Measurements from ENCODE around the gene DEPP1. TPM values are rescaled to one million over a fixed set of nuclear protein-coding genes. Genes with fewer than 3 reads are reported as not detected.

Gene DEPP1
- total RNA-seq, 2 donors from 2014 or later: 226 to 230 TPM

DNA sequence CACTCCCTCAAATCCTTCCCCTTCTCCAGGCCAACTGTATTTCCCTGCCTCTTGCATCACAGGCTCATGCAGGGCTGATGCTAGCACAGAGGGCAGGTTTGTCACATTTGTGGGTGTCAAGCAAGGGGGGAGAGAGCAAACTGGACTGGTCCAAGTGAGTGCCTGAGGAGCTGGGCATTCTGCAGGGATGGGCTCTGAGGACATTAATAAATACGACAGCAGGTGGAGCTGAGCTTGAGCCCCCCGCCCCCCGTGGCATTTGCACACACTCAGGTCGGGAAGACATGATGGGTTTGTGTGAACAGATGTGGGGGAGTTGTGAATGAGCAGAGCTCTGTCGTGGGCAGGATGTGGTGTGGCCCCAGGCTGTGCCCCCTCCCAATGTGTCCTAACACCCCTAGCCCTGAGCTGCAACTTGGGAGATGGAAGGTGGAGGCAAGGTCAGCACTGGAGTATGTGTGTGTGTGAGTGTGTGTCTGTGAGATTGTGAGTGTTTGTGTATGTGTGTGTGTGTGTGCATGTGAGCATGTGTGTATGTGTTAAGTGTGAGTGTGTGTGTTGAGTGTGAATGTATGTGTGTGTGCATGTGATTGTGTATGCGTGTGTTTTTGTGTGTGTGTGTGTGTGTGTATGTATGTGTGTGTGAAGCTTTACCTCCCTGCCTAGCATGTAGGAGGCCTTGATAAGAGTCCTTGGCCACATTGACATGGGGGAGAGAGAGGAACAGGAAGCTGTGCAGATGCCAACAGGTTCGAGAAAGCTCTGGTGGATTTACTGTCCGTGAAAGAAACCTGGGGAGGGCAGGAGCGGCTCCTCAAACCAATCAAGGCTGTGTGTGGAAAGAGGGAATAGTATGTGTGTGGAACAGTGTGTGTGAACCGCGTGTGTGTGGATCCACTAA lies 9.9 kb downstream of the DEPP1 start:
- peaks cover 74% of the 10 kb centered on the region for H3K4me1 ChIP-seq
- intact Hi-C loops (cut with DNase I): no loop called here
- DNase-seq (peak in 1 of 4 donors; percentile 10), ATAC-seq (no peak)
- peaks cover 0 to 4% of the 10 kb centered on the region in 2 donors for H3K36me3 ChIP-seq (replicated peaks in 1 of 2; ENCODE audit: insufficient read depth in 1 of 2, low read depth in 2 of 2)
- 68 to 81% methylated on average over 11 of the region's 11 CpGs for WGBS, 2 donors
- no peak overlapping the region for H3K4me3 ChIP-seq
- no peaks in the 10 kb centered on the region for H3K9me3 ChIP-seq
- H3K27me3 ChIP-seq: no peaks in the 10 kb centered on the region
- TF ChIP-seq POLR2A (IDR thresholded peaks at IDR 0.05) (peak in 1 of 3 donors; percentile 8), CTCF (IDR thresholded peaks at IDR 0.05) (no peak)
- peak overlapping the region in 3 of 4 donors; percentile 2 to 89 (median 26) for H3K27ac ChIP-seq

- Histone ChIP-seq H3K4me3 (no peak overlapping the region), H3K27me3 (no peaks in the 10 kb centered on the region), H3K9me3 (no peaks in the 10 kb centered on the region), H3K4me1 (peaks cover 74% of the 10 kb centered on the region), H3K36me3 (replicated peaks in 1 of 2; ENCODE audit: insufficient read depth in 1 of 2, low read depth in 2 of 2) (peaks cover 0 to 4% of the 10 kb centered on the region in 2 donors), H3K27ac (peak overlapping the region; percentile 2 to 89 (median 14))
- TF ChIP-seq CTCF (IDR thresholded peaks at IDR 0.05): no peak
- no peak for TF ChIP-seq POLR2A (IDR thresholded peaks at IDR 0.05)
- ATAC-seq: no peak
- intact Hi-C loops (cut with DNase I): no loop called here
- WGBS, 2 donors: 56 to 58% methylated on average over 3 of the region's 3 CpGs
- DNase-seq: peak in 2 of 4 donors; percentile 18 to 70
Measured at GRCh38 chr10:44968091-44968490, 10.5 kb downstream of the DEPP1 start.

DNA sequence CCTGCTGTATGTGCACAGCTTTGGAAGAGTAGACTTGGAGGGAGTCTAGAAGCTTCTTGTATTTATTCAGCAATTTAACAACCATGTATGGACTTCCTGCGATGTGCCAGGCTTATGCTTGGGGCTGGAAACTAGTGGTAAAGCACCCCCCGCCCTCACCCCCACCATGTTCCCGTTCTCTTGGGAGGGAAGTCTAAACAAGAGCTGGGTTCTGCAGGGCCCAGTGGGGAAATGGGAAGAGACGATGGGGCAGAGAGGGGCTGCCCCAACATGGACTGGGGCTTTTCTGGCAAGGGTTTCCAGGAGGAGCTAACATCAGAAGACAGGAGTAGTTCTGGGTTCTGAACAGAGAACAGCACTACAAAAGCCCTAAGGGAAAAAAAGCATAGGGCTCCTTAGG lies 11.0 kb downstream of the DEPP1 start:
- Histone ChIP-seq H3K36me3 (replicated peaks in 1 of 2; ENCODE audit: insufficient read depth in 1 of 2, low read depth in 2 of 2) (peaks cover 0 to 4% of the 10 kb centered on the region in 2 donors), H3K27me3 (no peaks in the 10 kb centered on the region), H3K9me3 (no peaks in the 10 kb centered on the region), H3K4me1 (peaks cover 74% of the 10 kb centered on the region), H3K4me3 (no peak overlapping the region), H3K27ac (peak overlapping the region in 3 of 4 donors; percentile 3 to 89 (median 26))
- TF ChIP-seq POLR2A (IDR thresholded peaks at IDR 0.05): no peak
- no peak for TF ChIP-seq CTCF (IDR thresholded peaks at IDR 0.05)
- WGBS, 2 donors: 72 to 81% methylated on average over 4 of the region's 4 CpGs
- DNase-seq (peak in 1 of 4 donors; percentile 11), ATAC-seq (no peak)
- intact Hi-C loops (cut with DNase I): no loop called here

DNA sequence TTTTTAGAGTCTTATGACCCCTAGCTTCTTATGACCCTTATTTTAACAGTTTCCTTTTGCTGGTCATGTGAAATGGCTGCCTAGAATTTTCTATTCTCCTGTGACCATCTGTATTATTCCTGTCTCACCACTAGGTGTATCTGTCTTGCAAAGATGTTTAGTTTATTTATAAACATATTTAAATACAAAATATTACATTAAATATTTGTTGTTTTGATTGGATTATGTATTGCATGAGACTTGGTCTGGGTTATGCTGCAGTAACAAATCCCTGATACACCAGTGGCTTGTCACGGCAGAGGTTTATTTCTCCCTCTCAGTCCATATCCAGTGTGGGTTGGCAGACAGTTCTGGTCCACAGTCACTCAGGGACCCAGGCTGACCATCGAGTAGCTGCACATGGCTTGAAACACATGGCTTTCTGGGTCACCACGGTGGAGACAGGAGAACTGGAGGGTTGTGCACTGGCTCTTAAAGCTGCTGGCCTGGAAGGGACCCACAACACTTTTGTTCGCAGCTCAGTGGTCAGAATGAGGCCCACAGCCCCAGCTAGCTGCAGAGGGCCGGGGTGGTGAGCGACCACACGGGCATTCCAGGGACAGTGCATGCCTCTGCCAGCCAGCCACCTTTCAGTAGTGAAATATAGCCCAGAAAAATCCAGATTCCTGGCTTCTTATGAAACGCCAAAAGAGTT lies 11.6 kb downstream of the DEPP1 start:
- intact Hi-C loops (cut with DNase I): no loop called here
- Histone ChIP-seq H3K36me3 (replicated peaks in 1 of 2; ENCODE audit: insufficient read depth in 1 of 2, low read depth in 2 of 2) (peaks cover 0 to 4% of the 10 kb centered on the region in 2 donors), H3K27ac (peak overlapping the region in 2 of 4 donors; percentile 81 to 89), H3K4me1 (peaks cover 81% of the 10 kb centered on the region), H3K27me3 (no peaks in the 10 kb centered on the region), H3K4me3 (no peak overlapping the region), H3K9me3 (no peaks in the 10 kb centered on the region)
- 70 to 74% methylated on average over 8 of the region's 8 CpGs for WGBS, 2 donors
- peak in 1 of 4 donors; percentile 7 for DNase-seq
- no peak for ATAC-seq
- TF ChIP-seq CTCF (IDR thresholded peaks at IDR 0.05) (peak in 4 of 7 experiments; percentile 5 to 34 (median 8)), POLR2A (IDR thresholded peaks at IDR 0.05) (no peak)
